ENCODE results near the gene KIAA1755. TPM values are rescaled to one million over a fixed set of nuclear protein-coding genes. Genes with fewer than 3 reads are reported as not detected.

KIAA1755 gene
- total and polyA plus RNA-seq, 9 of the 15 experiments (the other 6 are each of a cell fraction or from before 2014, with no cell fraction given) = not detected

DNA sequence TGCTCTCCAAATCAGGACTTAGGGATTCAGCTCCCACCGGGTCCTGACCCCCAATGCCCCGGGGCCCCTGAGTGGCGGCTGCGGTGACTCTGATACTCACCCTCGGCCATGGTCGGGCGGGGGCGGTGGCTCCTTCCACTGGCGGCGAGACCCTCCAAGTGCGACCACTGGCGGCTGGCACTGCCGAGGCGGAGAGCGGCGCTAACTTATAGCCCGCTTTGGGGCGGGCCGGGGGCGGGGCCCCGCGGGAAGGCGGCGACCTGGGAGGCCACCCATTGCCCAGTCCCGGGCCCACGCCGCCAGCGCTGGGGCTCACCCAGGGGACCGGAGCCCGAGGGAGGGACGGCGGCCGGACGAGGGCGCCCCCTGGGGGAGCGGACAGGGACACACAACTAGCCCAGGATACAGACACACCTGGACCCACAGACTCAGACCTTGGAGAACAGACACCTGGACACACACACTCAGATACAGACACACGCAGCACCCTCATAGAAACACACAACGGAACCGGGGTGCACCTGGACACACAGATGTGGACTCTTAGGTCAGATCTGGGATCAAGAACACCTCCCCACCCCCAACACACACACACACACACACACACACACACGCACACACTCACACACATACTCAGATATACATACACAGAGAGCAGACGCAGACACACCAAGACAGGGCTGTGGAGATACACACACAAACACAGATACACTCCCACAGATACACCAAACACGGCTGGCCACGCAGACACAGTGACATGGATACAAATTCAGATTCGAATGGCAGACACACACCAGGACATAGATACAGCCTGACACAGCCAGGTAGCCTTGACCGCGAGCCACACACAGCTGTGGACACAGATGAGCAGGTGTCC lies 95.2 kb downstream of the KIAA1755 start, which contains the start of gene TGM2 (continued):
- TF ChIP-seq OTX1 (CRISPR knock-in tag; IDR thresholded peaks at IDR 0.05) (peak; percentile 71; the same call in 1 of the 2 replicates), ZNF316 (IDR thresholded peaks at IDR 0.05) (no peak), KAT2B (IDR thresholded peaks at IDR 0.05; ENCODE audit: low read depth, low read length) (no peak), SIRT6 (IDR thresholded peaks at IDR 0.05; ENCODE audit: low read depth, low read length) (no peak), SMARCE1 (IDR thresholded peaks at IDR 0.05) (no peak), GATA2 (CRISPR knock-in tag; IDR thresholded peaks at IDR 0.05) (no peak), ZNF253 (CRISPR knock-in tag; conservative IDR thresholded peaks at IDR 0.05) (no peak), ZNF57 (CRISPR knock-in tag; IDR thresholded peaks at IDR 0.05) (no peak), TCFL5 (CRISPR knock-in tag; conservative IDR thresholded peaks at IDR 0.05) (no peak), ZNF436 (CRISPR knock-in tag; IDR thresholded peaks at IDR 0.05) (no peak), ILK (tag; IDR thresholded peaks at IDR 0.05; ENCODE audit: borderline replicate concordance, low read depth) (no peak), HMGN3 (IDR thresholded peaks at IDR 0.05; ENCODE audit: borderline replicate concordance, extremely low read depth, insufficient read length, low read depth, low read length) (peak; percentile 73), BRD9 (IDR thresholded peaks at IDR 0.05; ENCODE audit: low read depth, partially characterized antibody) (peak; percentile 65), TFAM (CRISPR knock-in tag; conservative IDR thresholded peaks at IDR 0.05) (no peak), MYBL2 (IDR thresholded peaks at IDR 0.05; ENCODE audit: low read depth) (no peak), MYBL2 (CRISPR knock-in tag; IDR thresholded peaks at IDR 0.05; ENCODE audit: borderline replicate concordance) (no peak)
- TF ChIP-seq, protein P1, sequence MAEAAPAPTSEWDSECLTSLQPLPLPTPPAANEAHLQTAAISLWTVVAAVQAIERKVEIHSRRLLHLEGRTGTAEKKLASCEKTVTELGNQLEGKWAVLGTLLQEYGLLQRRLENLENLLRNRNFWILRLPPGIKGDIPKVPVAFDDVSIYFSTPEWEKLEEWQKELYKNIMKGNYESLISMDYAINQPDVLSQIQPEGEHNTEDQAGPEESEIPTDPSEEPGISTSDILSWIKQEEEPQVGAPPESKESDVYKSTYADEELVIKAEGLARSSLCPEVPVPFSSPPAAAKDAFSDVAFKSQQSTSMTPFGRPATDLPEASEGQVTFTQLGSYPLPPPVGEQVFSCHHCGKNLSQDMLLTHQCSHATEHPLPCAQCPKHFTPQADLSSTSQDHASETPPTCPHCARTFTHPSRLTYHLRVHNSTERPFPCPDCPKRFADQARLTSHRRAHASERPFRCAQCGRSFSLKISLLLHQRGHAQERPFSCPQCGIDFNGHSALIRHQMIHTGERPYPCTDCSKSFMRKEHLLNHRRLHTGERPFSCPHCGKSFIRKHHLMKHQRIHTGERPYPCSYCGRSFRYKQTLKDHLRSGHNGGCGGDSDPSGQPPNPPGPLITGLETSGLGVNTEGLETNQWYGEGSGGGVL (CRISPR knock-in tag; IDR thresholded peaks at IDR 0.05) = no peak
- TF ChIP-seq, protein P2, sequence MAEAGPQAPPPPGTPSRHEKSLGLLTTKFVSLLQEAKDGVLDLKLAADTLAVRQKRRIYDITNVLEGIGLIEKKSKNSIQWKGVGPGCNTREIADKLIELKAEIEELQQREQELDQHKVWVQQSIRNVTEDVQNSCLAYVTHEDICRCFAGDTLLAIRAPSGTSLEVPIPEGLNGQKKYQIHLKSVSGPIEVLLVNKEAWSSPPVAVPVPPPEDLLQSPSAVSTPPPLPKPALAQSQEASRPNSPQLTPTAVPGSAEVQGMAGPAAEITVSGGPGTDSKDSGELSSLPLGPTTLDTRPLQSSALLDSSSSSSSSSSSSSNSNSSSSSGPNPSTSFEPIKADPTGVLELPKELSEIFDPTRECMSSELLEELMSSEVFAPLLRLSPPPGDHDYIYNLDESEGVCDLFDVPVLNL (CRISPR knock-in tag; IDR thresholded peaks at IDR 0.05; ENCODE audit: low read depth) = no peak
- TF ChIP-seq, protein P3, sequence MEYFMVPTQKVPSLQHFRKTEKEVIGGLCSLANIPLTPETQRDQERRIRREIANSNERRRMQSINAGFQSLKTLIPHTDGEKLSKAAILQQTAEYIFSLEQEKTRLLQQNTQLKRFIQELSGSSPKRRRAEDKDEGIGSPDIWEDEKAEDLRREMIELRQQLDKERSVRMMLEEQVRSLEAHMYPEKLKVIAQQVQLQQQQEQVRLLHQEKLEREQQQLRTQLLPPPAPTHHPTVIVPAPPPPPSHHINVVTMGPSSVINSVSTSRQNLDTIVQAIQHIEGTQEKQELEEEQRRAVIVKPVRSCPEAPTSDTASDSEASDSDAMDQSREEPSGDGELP (CRISPR knock-in tag; IDR thresholded peaks at IDR 0.05; ENCODE audit: borderline replicate concordance) = peak; percentile 73; the same call in 1 of the 2 replicates
- TF ChIP-seq, protein P4, sequence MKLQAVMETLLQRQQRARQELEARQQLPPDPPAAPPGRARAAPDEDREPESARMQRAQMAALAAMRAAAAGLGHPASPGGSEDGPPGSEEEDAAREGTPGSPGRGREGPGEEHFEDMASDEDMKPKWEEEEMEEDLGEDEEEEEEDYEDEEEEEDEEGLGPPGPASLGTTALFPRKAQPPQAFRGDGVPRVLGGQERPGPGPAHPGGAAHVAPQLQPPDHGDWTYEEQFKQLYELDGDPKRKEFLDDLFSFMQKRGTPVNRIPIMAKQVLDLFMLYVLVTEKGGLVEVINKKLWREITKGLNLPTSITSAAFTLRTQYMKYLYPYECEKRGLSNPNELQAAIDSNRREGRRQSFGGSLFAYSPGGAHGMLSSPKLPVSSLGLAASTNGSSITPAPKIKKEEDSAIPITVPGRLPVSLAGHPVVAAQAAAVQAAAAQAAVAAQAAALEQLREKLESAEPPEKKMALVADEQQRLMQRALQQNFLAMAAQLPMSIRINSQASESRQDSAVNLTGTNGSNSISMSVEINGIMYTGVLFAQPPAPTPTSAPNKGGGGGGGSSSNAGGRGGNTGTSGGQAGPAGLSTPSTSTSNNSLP (IDR thresholded peaks at IDR 0.05; ENCODE audit: borderline replicate concordance, low read depth, low read length) = no peak

Data from K562 (cell line).